ENCODE data around the gene BCR.

DNA sequence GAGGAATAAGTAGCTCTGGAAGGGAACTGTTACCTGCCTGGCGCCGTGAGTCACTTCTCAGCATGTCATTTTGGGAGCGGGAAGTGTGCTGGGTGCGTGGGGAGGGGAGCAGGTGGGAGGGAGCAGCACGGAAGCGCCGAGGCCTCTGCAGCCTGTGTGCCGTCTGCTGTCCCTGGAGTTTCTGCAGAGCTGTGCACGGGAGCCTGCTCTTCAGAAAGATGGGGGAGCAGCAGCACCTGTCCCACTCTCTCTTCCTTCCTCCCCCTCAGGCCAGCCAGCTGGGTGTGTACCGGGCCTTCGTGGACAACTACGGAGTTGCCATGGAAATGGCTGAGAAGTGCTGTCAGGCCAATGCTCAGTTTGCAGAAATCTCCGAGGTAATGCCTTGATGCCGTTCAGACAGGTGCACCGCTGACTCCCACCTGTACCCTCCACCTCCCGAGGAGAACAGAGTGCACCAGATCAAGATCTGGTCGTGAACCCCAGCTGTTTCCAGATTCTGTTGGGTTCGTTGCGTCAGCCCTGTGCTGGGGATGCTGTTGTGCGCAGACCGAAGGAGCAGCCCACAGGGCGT, 87.9 kb downstream of the BCR start:
- TF ChIP-seq POLR2A (IDR thresholded peaks at IDR 0.05; ENCODE audit: low read length) (no peak), GATA1 (IDR thresholded peaks at IDR 0.05; ENCODE audit: low read depth, low read length) (no peak)
